H1 (cell line): ENCODE results near the gene SLC9A3. TPM values are rescaled to one million over a fixed set of nuclear protein-coding genes. Genes with fewer than 3 reads are reported as not detected.

ENCODE experiments used
- ATF2 ChIP-seq: IDR thresholded peaks from 2 replicates; pipeline ENCODE4 v1.6.1; 2012; ENCODE audit warnings: low read length, inconsistent platforms
- ATF3 ChIP-seq: IDR thresholded peaks from 2 replicates; pipeline ENCODE4 v1.6.1; 2011; ENCODE audit warnings: low read depth, mild to moderate bottlenecking, low read length; ENCODE audit not compliant: insufficient read depth
- CHD7 ChIP-seq: fragments of 300-600 bp; sonication (generic); IDR thresholded peaks from 2 replicates; pipeline ENCODE4 v1.7.1; 2012; ENCODE audit warnings: low read length, moderate library complexity, mild to moderate bottlenecking, inconsistent platforms; ENCODE audit not compliant: insufficient replicate concordance
- HDAC6 ChIP-seq: IDR thresholded peaks from one replicate; pipeline ENCODE4 v1.7.1; 2012; ENCODE audit warnings: low read depth, mild to moderate bottlenecking, inconsistent platforms, low read length, moderate library complexity
- KDM5A ChIP-seq: fragments of 200-600 bp; IDR thresholded peaks from 2 replicates; pipeline ENCODE4 v1.7.1; 2012; ENCODE audit warnings: mild to moderate bottlenecking, low read length, inconsistent platforms, mixed read lengths
- NANOG ChIP-seq: IDR thresholded peaks from 2 replicates; pipeline ENCODE4 v1.6.1; 2011; ENCODE audit warnings: low read length, low read depth, mild to moderate bottlenecking, inconsistent platforms; ENCODE audit not compliant: insufficient read depth, poor library complexity, severe bottlenecking
- RBBP5 ChIP-seq: IDR thresholded peaks from 2 replicates; pipeline ENCODE4 v1.7.1; 2012; ENCODE audit warnings: low read depth, mild to moderate bottlenecking, inconsistent platforms, low read length, moderate library complexity, borderline replicate concordance
- SP4 ChIP-seq: IDR thresholded peaks from 2 replicates; pipeline ENCODE4 v1.6.1; 2012; ENCODE audit warnings: low read length, inconsistent platforms
- SRF ChIP-seq: IDR thresholded peaks from 2 replicates; pipeline ENCODE4 v1.6.1; 2011; ENCODE audit warnings: mild to moderate bottlenecking, low read depth, low read length, moderate library complexity
- TBP ChIP-seq: IDR thresholded peaks from 2 replicates; pipeline ENCODE4 v1.6.1; 2011; ENCODE audit warnings: low read depth, low read length, improper control_type of control experiment
- polyA plus RNA-seq, 7 experiments: library from polyadenylated mRNA; depleted of rRNA in 3 of 7; stranded (reverse) in 5 of 7; unstranded in 2 of 7; fragments of >200 nt in 5 of 7; fragments of 200-250 nt in 2 of 7; gene quantifications; 1 replicate in 5 of 7; 2 replicates in 1 of 7; 4 replicates in 1 of 7; pipeline versions ENCODE4 v1.2.1 to v1.2.3, GENCODE V29; 2011 to 2013; ENCODE audit warnings: missing spikeins in 2 of 7, mixed read lengths in 2 of 7
- total RNA-seq: library from RNA; stranded (reverse); fragmentation: NEBNext Ultra II Directional; extraction: Animal tissue kit (Norgen Biotek cat#: 25700); gene quantifications from 2 replicates; pipeline ENCODE4 v1.2.1, GENCODE V29; 2021

The SLC9A3 gene
- total and polyA plus RNA-seq, 2 of the 8 experiments (the other 6 are each of a cell fraction or from before 2014, with no cell fraction given), result 0.95 to 1.0 TPM

GRCh38 chr5:551406-551805 is 27.2 kb upstream of the SLC9A3 start (continued):
- TF ChIP-seq CHD7, result no peak
- TF ChIP-seq TBP, result no peak
- TF ChIP-seq ATF2, result no peak
- no peak for TF ChIP-seq KDM5A
- TF ChIP-seq SRF, result no peak
- no peak for TF ChIP-seq RBBP5
- no peak for TF ChIP-seq NANOG
- no peak for TF ChIP-seq ATF3
- TF ChIP-seq HDAC6, result no peak
- TF ChIP-seq SP4, result no peak
